DMS53 treated with DMSO at 0.1 percent for 48 hours (cell line): ENCODE data around the gene SORBS2.

Experiments
- DNase-seq: peaks from one replicate; lab custom pipeline; 2025; ENCODE audit not compliant: unreplicated experiment; lab: John Stamatoyannopoulos, UW

Gene SORBS2

DNA sequence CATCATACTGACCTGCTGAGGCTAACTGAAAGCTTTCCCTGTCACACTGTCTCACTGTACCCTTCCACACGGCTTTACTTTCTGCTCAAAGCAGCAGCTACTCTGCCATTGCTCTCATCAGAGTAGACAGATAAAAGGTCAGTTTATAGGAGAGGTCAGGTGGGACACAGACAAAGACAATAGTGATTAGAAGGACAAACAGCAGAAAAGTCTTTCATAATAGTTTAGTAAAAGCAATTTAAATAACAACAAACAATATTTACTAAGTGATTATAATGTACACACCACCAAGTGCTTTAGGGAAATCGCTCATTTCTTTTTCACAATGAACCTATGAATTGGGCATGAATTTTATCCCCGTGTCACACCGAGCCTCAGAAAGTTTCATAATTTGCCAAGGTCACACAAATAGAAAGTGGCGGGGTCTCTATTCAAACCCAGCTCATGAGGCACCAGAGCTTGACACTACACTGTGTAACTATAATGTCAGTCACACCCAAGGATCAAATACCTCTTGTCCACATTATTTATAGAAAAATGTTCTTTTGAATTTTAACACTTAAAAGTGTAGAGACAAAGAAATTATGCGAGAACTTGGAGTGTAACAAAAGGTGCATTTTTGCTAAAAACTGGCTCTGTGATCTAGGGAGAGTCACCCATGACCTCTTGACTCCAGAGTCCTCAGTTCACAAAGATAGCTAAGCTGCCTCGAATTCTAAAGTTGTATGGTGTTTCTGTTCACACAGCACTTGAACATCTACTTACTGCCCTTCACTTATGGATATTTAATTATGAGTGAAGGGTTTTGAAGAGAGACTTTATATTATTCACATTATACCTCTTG, 24.5 kb upstream of the SORBS2 start:
- no peak for DNase-seq

GRCh38 chr4:185835814-185836213, 23.8 kb upstream of the SORBS2 start:
- DNase-seq, result no peak

DNA sequence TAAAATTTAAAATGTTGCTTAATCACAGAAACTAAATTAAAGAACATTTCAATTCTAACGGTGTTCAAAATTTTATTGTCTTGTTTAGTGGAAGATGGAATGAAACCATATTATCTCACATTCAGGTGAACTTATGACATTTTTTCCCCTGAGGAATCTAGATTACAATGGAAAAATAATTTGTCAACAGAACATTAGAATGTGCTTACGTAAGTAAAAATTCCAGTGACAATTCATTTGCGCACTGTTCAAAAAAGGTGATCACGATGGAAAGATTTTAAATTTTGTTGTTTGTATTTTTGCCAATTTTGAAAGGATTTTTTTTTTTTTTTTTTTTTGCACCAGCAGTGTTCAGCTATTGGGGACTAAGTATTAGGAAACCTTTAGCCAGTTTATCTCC, 23.3 kb upstream of the SORBS2 start:
- DNase-seq, result no peak

DNA sequence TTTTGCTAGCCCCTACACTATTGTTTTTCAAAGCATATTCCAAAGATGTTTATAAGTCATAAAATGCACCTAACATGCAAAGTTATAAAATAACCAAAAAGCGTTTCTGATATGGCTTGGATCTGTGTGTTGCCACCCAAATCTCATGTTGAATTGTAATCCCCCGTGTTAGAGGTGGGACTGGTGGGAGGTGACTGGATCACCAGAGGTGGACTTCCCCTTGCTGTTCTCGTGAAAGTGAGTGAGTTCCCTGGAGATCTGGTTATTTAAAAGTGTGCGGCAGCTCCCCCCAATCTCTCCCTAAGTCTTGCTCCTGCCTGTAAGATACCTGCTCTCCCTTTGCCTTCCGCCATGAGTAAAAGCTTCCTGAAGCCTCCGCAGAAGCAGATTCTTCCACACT, 22.8 kb upstream of the SORBS2 start:
- DNase-seq, result no peak

- DNase-seq, result no peak
These were observed 22.1 kb upstream of the SORBS2 start for GRCh38 chr4:185834088-185834487.

DNA sequence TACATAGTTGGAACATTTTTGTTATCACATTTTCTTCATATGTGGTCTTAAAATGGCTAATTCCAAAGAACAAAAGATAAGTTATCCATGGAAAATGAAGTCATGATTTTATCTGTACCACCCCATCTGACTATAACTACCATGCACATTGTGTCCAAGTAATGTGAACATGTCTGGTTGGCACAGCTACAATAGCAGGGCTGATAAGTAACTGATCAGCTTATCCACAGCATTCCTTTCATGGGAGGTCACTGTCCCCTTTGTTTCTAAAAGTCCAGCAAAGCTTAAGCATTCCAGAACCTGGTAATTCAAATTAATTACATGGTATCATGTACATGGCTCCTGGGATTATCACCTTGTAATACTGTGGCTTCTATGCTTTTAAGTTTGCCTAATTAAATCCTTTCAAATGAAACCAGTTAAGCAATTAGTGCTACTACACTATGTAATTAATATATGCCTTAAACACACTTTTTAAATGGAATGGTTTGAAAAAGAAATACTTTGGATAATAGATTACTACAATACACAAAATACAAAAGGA, 21.1 kb upstream of the SORBS2 start:
- DNase-seq, result no peak

GRCh38 chr4:185831125-185831815, 19.3 kb upstream of the SORBS2 start:
- no peak for DNase-seq

DNA sequence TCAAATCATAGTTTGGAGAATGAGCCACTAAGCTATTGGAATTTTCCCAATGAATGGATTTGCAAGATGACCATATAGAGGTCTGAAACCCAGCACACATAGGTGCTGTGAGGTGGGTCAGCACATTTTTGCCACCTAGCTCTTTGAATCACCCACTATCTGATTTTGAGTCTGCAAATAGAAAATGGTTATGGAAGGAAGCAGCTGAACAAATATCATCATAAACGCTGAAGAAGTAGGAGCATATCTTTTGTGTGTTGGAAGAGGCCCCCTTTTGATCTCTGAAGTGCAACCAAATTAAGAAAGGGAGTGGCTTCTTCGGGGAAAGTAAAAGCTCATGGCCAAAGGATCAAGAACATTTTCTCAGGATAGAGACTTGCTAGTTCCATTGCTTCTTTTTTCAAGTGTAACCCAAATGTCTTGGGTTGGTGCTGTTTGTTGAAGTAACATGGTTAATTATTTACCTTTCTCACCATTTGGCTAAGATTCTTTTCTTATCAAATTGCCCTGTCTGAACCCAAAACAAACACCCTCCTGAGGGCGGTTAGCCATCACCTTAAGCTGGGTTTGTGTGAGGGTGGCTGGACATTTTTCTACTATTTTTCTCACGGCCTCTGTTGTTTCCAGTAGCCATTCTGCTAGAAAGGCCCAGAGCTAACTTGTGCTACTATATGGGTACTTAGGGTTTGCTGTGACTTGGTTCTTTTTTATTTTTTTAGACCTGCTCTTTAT, 18.4 kb upstream of the SORBS2 start:
- peak; percentile 27 for DNase-seq

- no peak for DNase-seq
These were observed 14.4 kb upstream of the SORBS2 start for GRCh38 chr4:185826381-185826780.

- DNase-seq, result no peak
These were observed 13.7 kb upstream of the SORBS2 start for GRCh38 chr4:185825737-185826136.

- DNase-seq, result no peak
These were observed 10.8 kb upstream of the SORBS2 start for GRCh38 chr4:185822791-185823190.

- no peak for DNase-seq
These were observed 9.0 kb upstream of the SORBS2 start for GRCh38 chr4:185821029-185821419.

DNA sequence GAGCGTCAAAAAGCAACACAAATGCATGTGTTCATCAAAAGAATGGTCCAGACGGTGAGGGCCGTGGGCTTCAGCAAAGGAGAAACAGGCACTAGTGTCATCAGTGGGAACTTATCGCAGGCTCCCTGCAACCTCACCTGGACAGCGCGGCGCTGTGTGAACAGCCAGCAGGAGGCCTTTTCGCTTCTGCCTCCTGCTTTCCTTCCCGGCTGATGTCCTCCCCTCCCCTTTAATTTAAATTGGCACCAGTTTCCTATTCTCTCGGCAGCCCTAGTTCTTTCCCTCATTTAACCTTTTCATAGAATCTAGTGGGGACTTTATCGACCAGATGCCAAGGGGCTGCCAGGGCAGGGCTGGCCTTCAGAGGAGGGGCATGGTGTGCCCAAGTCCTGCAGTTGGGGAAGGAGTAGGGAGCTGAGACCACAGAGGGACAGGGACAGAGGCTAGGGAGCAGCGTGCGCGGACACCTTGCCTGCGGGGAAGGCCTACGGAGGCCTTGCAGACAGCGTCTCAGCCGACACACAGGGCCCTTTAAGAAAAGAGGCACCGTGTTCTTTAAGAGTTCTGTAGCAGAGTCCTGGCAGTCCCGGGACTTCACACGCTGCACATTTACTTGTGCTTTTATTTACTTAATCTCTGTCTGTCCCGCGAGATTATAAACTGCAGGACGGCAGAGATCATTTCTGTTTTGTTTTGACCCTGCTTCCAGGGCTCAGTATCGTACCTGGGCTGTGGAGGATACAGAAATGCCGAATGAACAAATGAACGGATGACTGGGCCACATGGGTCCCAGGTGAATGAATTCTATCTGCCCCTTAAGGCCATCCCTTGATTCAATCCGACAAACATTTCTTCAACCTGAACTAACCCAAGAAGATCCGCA, 8.4 kb upstream of the SORBS2 start:
- DNase-seq, result no peak

DNA sequence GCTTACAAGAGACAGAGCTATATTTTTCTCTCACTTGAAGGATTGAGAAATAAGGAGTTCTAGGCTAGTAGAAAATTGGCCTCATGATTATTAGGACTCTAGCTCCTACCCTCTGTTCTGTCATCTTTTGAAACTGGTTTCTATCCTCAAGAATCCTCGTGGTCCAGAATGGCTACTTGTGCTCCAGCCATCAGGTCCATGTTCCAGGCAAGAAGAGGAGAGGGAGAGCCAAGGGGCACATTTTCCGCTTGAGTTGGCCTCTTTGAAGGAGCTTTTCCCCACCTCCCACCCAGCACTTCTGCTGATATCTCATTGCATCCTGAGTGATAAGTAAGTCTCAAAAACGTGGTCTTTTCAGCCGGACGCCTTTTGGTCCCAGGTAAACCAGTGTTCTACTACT, 7.2 kb upstream of the SORBS2 start:
- DNase-seq, result no peak

DNA sequence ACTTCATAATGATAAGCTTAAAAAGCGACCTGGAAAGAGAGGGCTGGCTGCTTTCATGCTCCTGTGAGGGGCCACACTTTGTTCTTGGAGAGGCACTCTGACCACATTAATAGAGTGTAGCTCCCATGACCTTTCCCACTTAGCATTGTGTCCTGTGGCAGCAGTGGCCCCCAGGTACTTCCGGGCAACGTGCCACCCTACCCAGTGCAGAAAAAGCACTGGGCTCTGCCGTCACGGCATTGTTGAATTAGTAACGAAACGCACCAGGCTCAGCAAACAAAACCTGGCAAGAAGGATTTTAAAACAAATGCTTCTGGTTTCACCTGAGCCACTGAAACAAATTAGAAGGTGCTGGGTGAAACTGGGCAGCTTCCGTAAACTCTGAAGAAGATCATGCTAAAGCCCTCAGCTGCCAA, 5.4 kb upstream of the SORBS2 start:
- peak; percentile 66 for DNase-seq

- DNase-seq, result no peak
These were observed 1.1 kb upstream of the SORBS2 start for GRCh38 chr4:185813133-185813532.

DNA sequence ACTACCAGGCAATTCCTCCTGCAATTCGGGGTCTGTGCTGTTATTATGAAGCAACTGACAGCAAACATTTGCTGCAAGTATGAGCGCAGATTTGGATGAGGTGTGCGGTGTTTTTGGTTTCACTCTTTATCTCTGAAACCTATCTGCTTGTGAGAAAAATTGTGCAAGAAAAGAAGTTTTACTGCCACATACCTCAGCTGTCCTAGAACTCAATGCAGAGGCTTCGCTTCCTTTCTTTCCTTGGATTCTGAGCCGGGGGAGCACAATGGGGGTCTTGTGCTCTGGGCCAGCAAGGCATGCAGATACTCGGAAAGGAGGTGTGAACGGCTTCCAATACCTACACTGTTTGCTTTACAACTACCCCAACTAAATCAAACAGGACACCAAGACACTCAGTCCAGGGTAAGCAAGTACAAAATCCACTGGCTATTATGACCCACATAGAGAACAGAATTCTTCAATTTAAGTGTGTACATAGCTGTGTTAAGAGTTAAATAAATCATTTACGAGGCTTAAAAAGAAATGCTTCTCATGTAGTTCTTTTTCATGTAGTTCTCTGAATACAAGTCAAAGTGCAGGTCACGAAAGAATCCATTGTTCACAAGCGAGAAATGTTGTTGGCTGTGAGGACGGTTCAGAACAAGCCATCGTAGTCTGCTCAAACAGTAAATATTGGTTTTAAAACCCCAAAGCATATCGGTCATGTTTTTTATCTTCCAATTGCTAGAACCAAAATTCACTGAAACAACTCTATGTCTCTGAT, 1.1 kb downstream of the SORBS2 start:
- DNase-seq, result no peak

- no peak for DNase-seq
These were observed 2.4 kb downstream of the SORBS2 start for GRCh38 chr4:185809533-185810071.

- no peak for DNase-seq
These were observed 2.9 kb downstream of the SORBS2 start for GRCh38 chr4:185809121-185809520.

DNA sequence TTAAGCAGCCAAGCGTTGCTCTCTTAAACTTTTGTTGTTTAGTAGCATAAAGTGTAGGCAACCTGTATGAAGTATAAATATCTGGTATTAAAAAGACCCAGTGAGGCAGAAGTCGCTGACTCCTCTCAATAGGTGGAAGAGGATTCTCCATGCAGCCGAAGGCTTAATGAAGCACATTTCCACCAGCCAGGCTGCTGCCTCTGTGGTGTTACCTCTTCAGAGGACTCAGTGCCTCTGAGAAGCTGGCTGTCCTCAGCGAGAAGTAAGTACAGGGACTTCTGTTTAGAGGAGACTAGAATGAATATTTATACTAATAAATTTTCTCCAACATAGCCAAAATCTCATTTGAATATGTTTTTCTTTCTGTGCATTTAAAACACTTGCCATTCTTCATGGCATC, 6.0 kb downstream of the SORBS2 start:
- no peak for DNase-seq
